HS-27A (cell line): ENCODE results near the gene THSD4.

Experiments used
- DNase-seq: peaks from one replicate; pipeline ENCODE4 v3.0.0-alpha.2; 2012; ENCODE audit warnings: low read depth, missing footprints

Gene THSD4

GRCh38 chr15:71591057-71591456 lies 475.8 kb downstream of the THSD4 start:
- no peak for DNase-seq

DNA sequence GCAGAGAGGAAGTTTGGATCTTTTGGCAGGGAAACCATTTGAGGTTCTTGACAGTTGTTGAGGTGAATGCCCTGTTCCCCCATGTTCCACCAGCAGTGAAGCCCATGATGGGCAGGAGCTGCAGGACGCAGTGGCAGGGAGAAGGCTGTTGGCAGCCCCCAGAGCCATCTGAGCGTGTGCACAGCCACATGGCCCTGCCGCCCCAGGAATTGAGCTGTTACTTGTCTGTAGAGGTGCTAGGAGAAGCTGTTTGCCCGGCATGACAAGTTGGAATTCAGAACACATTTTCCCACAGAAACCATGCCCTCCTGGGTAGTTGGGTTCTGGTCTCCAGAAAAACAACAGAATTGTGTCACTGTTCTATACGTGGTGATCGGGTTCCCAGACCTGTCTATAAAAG lies 476.9 kb downstream of the THSD4 start:
- DNase-seq: no peak

GRCh38 chr15:71595846-71596553 lies 480.7 kb downstream of the THSD4 start:
- DNase-seq: no peak

DNA sequence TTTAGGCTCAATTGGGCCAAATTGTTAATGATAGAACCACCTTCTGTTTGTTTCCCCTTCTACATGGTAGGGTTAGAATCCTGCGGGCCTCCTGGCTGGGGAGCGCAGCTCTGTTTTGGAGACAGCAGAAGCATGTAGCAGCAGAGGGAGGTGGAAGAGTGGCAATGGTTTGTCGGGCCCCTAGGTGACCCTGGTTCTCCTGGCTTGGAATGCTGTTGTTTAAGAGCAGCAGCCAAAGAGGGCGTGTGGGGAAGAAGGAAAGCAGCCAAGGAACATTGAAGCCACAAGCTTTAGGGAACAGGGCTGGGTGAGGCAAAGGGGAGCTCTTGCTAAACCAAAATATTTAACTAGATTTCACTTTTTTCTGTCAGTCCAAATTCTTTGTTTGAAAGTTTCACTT lies 481.4 kb downstream of the THSD4 start:
- DNase-seq: no peak

- no peak for DNase-seq
Observed at GRCh38 chr15:71597126-71597525, 481.9 kb downstream of the THSD4 start.

DNA sequence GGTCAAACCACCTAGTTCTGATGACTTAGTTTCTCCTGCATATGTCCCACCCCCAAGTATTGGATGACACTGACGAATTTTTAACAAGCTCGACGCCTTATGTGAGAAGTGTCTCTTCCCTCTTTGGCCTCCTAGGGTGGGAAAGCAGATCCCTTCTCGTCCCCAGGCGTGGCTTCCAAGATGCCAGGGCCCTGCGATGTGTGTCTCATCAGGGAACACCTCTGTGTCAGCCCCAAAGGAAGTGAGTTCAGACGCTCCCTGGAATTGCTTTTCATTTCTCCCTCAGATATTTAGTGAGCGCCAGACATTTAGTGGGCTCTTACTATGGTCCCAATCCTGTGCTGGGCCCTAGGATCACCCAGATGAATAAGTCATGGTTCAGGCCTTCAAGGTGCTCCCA lies 482.4 kb downstream of the THSD4 start:
- no peak for DNase-seq

DNA sequence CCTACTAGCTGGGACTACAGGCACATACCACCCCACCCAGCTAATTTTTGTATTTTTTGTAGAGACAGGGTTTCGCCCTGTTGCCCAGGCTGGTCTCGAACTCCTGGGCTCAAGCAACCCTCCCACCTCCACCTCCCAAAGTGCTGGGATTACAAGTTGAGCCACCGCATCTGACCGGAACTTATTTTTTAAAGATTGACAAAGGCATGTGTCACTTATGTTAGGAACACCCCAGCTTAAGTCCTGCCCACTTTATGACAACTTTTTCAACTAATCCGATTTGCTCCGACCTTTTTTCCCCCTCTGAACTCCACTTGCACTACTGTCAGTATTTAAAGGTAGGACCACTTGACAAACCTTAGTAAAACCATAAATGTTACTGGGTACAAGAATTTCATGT lies 483.5 kb downstream of the THSD4 start:
- no peak for DNase-seq

DNA sequence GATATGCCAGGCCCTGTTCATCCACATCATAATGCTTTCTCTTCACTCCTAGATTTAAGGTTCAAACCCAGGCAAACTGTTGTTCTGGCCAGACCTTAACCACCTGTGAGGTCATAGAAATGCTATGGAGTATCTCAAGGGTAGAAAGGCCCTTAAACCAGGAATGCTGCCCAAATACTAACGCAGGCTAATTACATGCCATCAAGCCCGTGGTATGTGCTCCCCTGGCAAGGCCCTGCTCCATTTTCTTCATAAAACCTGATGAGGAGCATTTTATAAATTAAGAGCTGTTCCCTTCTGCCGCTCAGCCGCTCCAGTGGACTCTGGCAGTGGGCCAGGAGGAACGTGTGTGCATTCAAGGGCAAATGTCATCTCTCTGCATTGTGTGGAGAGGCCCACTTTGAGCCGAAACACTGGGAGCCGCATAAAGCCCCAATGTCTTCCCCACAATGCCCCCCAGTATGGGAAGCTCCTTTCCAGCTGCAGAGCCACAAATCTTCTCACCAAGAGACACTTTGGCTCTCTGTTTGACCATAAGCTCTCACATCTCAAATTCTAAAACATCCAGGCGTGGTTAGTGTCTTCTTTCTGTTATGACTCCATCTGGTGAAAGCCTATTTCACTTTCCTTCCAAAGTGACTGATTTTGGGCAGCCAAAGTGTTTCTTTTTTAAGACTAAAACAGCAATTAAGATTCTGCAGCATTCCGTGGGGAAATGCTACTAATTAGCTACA lies 484.3 kb downstream of the THSD4 start:
- no peak for DNase-seq

DNA sequence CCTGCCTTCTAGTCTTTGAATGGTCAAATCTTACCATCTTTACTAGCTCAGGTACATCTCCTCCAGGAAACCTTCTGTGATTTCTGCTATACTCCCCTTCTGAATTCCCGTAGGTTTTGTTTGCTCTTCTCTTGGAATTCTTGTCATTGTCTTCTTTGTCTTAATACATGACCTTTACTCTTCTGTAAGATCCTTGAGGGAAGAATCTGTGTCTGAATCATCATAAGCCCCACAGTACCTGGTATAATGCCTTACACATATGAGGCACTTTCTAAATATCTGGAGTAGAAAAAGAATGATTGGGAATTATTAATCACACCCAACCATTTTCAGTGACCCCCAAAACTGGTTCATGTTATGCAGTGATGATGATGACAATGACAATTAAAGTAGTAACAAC lies 485.0 kb downstream of the THSD4 start:
- no peak for DNase-seq

- DNase-seq: no peak
Observed at GRCh38 chr15:71601038-71601834, 486.0 kb downstream of the THSD4 start.

GRCh38 chr15:71603379-71603778 lies 488.1 kb downstream of the THSD4 start:
- DNase-seq: no peak

GRCh38 chr15:71607383-71607782 lies 492.1 kb downstream of the THSD4 start:
- DNase-seq: no peak

GRCh38 chr15:71610728-71611552 lies 495.7 kb downstream of the THSD4 start:
- DNase-seq: no peak

DNA sequence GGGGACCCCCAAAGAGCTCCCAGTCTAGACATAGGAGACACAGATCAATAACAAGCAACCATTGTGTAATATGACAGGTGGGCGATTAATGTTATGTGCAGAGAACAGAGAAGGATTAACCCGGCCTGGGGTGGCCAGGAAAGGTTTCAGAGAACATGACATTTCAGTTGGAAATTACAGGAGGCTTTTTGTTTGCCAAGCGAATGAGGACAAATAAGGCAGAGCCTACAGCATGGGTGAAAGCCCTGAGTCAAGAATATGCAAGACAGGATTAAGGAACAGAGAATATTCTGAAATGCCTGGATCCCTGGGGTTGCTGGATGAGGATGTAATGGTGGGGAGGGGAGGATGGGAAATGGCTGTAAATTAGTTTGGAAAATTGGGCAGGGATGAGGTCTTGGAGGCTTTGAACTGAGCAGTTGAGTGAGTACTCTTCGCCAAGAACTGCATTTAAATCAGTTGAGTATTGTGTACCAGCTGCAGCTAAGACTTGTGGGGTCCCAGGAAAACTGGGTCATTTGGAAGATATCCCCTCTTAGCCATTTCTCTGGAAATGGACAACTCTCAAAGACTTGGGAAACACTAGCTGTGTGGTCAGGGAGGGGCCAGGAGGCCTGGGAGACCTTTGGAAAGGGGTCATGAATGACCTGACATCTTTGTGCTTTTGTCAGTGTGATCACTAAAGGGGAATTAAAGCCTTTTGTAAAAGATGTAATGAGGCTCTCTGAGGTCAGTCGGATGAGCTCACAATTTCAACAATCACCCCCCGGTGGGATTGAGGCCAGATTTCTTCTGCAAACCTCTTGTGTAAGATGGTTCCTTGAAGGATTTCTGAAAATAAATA lies 496.5 kb downstream of the THSD4 start:
- DNase-seq: no peak

DNA sequence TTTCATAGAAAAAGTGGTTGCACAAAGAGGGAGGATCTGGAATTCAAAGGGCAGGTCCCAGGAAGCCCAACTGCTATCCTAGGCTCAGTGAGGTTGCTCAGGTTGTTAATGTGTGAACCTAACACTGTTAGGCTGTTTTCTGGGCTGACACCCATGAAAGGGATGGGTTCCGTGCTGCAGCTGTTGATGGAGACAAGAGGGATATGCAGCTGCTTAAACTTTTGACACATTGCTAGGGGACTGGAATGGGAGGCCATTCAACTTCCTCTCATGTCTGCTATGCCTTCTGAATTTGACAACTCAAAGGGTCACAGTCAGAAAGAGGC lies 497.1 kb downstream of the THSD4 start:
- no peak for DNase-seq

- no peak for DNase-seq
Observed at GRCh38 chr15:71612869-71613268, 497.6 kb downstream of the THSD4 start.

DNA sequence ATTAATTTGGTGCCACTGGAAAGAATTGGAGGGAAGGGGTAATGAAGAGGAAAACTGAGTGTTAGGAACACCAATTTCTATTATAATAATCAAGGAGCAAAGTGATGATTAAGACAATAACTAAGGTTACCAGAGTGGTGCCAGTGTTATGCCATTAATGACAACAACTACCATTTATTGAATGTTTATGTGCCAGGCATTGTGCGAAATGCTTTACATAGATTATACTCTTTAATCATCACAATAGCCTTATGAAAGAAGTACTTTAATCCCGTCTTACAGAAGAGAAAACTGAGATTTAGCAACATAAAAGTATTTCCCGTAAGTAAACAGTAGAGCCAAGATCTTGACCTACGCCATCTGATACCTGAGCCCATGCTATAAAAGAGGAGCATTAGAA lies 507.8 kb downstream of the THSD4 start:
- DNase-seq: no peak

- DNase-seq: no peak
Observed at GRCh38 chr15:71626596-71627088, 511.4 kb downstream of the THSD4 start.

DNA sequence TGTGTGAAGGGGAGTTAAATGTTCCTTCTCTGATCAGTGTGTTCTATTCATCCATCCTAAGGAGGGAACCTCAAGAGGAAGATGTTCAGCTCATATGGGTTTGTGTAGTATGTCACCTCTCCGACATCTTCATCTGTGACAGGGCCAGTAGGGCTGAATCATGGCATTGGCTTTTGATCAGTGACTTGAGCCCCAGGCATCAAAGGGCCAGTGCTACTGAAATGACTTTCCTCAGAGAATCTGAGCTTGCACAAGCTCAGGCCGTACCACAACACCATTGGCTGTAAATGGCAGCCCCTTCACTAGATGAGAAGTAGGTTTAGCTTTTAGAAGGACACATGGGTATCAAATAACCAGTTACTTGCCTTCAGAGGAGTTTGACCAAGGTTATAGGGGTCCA lies 511.9 kb downstream of the THSD4 start:
- no peak for DNase-seq

DNA sequence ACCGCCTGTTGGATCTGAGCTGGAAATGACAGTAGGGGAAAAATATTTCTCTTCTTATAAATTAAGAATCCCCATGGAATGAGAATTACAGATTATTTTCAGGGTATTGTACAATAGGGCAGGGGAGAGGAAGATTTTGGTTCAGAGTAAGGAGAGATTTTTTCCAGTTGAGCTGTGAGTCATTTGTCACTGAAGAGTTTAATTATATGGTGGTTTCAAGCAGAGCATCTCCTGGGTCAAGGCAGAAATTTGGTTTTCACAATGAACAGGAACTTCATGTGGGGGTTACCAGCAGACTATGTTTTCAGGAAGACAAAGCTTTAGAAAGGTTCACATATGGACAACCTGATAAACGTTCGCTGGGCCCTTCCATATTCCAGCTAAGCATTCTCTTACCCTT lies 512.3 kb downstream of the THSD4 start:
- no peak for DNase-seq
